ENCODE measurements around the gene RELL1.

The RELL1 gene

GRCh38 chr4:37667197-37668100, 18.7 kb downstream of the RELL1 start:
- in situ Hi-C loops (cut with MboI; ENCODE audit: low sequenced_read_pairs): no loop called here

- in situ Hi-C loops (cut with MboI; ENCODE audit: low sequenced_read_pairs): no loop called here
Measured at GRCh38 chr4:37666625-37667071, 19.5 kb downstream of the RELL1 start.

- in situ Hi-C loops (cut with MboI; ENCODE audit: low sequenced_read_pairs): no loop called here
Measured at GRCh38 chr4:37665333-37666320, 20.5 kb downstream of the RELL1 start.

- in situ Hi-C loops (cut with MboI; ENCODE audit: low sequenced_read_pairs): no loop called here
Measured at GRCh38 chr4:37664696-37665095, 21.5 kb downstream of the RELL1 start.

- in situ Hi-C loops (cut with MboI; ENCODE audit: low sequenced_read_pairs): no loop called here
Measured at GRCh38 chr4:37663552-37663951, 22.6 kb downstream of the RELL1 start.

GRCh38 chr4:37662861-37663390, 23.2 kb downstream of the RELL1 start:
- in situ Hi-C loops (cut with MboI; ENCODE audit: low sequenced_read_pairs): no loop called here

GRCh38 chr4:37662251-37662650, 23.9 kb downstream of the RELL1 start:
- in situ Hi-C loops (cut with MboI; ENCODE audit: low sequenced_read_pairs): no loop called here

GRCh38 chr4:37661772-37662171, 24.4 kb downstream of the RELL1 start:
- in situ Hi-C loops (cut with MboI; ENCODE audit: low sequenced_read_pairs): no loop called here

- in situ Hi-C loops (cut with MboI; ENCODE audit: low sequenced_read_pairs): no loop called here
Measured at GRCh38 chr4:37659696-37660095, 26.5 kb downstream of the RELL1 start.

GRCh38 chr4:37656649-37657048, 29.5 kb downstream of the RELL1 start:
- in situ Hi-C loops (cut with MboI; ENCODE audit: low sequenced_read_pairs): no loop called here

GRCh38 chr4:37653601-37654000, 32.6 kb downstream of the RELL1 start:
- in situ Hi-C loops (cut with MboI; ENCODE audit: low sequenced_read_pairs): no loop called here

GRCh38 chr4:37652747-37653527, 33.2 kb downstream of the RELL1 start:
- in situ Hi-C loops (cut with MboI; ENCODE audit: low sequenced_read_pairs): no loop called here

- in situ Hi-C loops (cut with MboI; ENCODE audit: low sequenced_read_pairs): no loop called here
Measured at GRCh38 chr4:37651781-37652377, 34.3 kb downstream of the RELL1 start.

GRCh38 chr4:37650481-37650880, 35.7 kb downstream of the RELL1 start:
- in situ Hi-C loops (cut with MboI; ENCODE audit: low sequenced_read_pairs): no loop called here

GRCh38 chr4:37649268-37649667, 36.9 kb downstream of the RELL1 start:
- in situ Hi-C loops (cut with MboI; ENCODE audit: low sequenced_read_pairs): no loop called here

- in situ Hi-C loops (cut with MboI; ENCODE audit: low sequenced_read_pairs): no loop called here
Measured at GRCh38 chr4:37648084-37648817, 37.9 kb downstream of the RELL1 start.

- in situ Hi-C loops (cut with MboI; ENCODE audit: low sequenced_read_pairs): no loop called here
Measured at GRCh38 chr4:37646247-37646646, 39.9 kb downstream of the RELL1 start.

- in situ Hi-C loops (cut with MboI; ENCODE audit: low sequenced_read_pairs): no loop called here
Measured at GRCh38 chr4:37645736-37646135, 40.4 kb downstream of the RELL1 start.

GRCh38 chr4:37644962-37645361, 41.2 kb downstream of the RELL1 start:
- in situ Hi-C loops (cut with MboI; ENCODE audit: low sequenced_read_pairs): no loop called here

Data from HL-60/S4 (cell line).